Measurements from ENCODE around the gene R3HDM2.

R3HDM2 gene

GRCh38 chr12:57212701-57213057, 218.2 kb downstream of the R3HDM2 start:
- DNase-seq, result no peak

- DNase-seq, result no peak
These were observed 218.8 kb downstream of the R3HDM2 start for GRCh38 chr12:57211791-57212700.

- DNase-seq, result no peak
These were observed 219.7 kb downstream of the R3HDM2 start for GRCh38 chr12:57210926-57211692.

DNA sequence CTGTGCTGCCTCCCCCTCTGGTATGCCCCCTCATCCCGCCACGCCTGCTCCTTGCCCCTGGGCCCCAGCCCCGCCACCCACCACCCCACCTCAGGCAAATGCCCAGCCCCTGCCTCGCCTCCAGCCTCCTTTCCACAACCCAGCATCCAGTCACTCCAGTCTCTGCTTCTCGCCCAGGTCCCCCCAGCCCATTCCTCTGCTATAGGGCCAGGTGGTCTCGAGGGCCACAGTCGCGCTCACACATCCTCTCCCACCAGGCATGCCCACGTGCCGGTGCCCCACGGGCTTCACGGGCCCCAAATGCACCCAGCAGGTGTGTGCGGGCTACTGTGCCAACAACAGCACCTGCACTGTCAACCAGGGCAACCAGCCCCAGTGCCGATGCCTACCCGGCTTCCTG, 220.4 kb downstream of the R3HDM2 start:
- DNase-seq, result no peak

GRCh38 chr12:57209916-57210315, 220.9 kb downstream of the R3HDM2 start:
- DNase-seq, result no peak

DNA sequence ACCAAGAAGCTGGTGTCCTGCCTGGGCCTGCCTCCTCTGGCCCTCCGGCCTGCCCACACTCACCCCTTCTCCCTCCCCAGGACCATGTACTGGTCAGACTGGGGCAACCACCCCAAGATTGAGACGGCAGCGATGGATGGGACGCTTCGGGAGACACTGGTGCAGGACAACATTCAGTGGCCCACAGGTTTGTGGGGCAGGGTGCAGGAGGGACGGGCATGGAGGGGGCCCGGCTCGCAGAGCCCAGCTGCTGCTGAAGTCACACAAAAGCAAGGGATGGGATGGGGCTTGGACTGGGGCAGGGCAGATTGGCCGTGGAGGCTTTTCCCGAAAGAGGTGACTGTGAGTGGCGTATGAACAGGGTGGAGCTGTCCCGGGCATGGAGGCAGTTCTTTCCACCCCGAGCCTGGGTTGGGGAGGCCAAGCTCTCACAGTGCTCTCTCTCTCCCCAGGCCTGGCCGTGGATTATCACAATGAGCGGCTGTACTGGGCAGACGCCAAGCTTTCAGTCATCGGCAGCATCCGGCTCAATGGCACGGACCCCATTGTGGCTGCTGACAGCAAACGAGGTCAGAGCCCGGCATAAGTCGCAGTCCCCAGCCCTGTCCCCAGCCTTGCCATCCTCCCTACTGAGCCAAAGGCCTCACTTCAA, 222.1 kb downstream of the R3HDM2 start:
- no peak for DNase-seq

DNA sequence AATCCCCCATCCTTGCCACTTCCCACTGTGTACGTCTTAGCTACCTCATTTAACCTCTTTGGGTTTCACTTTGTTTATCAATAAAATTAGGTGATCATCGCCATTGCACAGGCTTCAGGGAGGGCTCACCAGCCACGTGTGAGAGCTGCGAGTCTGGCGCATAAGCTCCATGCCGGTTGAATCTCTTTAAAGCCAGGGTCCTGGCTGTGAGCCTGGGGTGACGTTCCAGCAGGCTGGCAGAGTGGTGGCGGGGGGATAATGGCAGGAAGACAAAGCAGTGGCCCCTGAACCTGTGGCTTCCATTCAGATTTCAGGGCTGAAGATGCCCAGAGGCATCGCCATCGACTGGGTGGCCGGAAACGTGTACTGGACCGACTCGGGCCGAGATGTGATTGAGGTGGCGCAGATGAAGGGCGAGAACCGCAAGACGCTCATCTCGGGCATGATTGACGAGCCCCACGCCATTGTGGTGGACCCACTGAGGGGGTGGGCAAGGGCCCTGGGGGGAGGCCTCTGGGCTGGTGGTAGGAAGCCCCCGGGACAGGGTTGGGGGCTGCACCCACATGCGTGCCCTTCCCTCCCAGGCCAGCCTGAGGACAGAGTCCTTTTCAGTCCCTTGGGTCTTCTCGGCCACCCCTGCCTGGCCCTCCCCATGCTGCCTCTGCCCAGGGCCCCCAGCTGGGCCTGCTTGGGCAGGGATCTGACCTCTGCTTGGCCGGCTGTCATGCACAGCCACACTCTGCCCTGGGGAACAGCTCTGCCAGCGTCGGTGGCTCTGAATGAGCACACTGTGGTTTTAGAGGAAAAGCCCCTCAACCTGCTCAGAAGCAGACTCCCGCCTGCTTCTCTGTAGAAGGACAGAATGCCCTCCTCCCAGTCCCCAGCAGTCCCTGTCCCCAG, 222.9 kb downstream of the R3HDM2 start:
- DNase-seq, result no peak

DNA sequence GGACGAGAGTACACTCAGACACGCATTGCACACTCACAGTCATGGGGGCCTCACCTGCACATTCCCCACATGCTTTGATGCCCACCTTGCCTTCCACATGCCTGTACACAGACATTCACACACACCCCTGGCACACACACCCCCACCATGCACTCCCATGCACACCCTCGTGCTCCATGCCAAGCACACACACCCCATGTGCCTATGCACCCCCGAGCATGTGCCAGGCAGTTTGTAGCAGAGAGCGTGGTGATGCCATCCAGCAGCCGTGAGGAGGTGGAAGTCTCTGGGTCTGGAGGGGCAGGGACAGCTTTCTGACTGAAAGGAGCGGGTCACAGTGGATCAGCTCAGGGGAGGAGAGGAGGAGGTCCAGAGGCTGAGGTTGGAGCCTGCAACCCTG, 224.9 kb downstream of the R3HDM2 start:
- no peak for DNase-seq

- no peak for DNase-seq
These were observed 225.7 kb downstream of the R3HDM2 start for GRCh38 chr12:57205186-57205585.

DNA sequence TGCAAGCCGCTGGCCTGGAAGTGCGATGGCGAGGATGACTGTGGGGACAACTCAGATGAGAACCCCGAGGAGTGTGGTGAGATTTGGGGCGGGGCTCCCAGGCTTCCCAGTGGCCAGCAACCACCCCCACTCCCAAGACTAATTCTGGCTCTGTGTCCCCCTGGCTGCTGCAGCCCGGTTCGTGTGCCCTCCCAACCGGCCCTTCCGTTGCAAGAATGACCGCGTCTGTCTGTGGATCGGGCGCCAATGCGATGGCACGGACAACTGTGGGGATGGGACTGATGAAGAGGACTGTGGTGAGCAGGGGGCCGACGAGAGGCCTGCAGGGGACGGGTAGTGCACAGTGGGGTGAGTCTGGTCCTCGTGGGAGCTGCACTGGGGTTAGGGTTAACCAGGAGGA, 226.4 kb downstream of the R3HDM2 start:
- DNase-seq, result no peak

DNA sequence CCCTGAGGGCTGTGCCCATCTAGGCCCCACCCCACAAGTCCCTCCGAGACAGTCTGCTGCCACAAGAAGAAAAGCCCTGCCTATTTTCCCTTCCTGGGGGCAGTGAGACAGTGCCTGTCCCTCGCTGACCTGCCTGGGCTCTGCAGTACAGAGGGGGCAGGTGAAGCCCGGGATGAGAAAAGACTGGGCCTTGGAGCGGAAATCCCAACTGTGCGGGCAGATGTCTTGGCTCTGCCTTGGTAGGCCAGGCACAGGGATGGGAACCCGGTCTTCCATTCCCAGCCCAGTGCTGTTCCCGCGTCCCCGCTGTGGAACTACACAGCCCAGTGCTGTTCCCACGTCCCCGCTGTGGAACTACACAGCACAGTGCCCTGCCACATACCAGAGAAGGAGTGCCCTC, 227.1 kb downstream of the R3HDM2 start:
- DNase-seq, result no peak

Measured in NCI-H1694 (cell line).